GM21737 (cell line): Measurements from ENCODE around the gene SLC16A5.
A peak's percentile ranks its signal among the peaks of the same experiment; 100 is the strongest.
"Not testable (repeated sequence)": the region's sequence is repeated elsewhere in the genome, so short reads cannot be mapped to it uniquely, and the experiment has no call there.

Experiments used
- ATAC-seq: cut with Tn5 transposase; IDR thresholded peaks from one replicate; pipeline ENCODE4 v1.9.1; 2021; ENCODE audit warnings: mild to moderate bottlenecking, moderate library complexity; ENCODE audit not compliant: unreplicated experiment

The SLC16A5 gene

DNA sequence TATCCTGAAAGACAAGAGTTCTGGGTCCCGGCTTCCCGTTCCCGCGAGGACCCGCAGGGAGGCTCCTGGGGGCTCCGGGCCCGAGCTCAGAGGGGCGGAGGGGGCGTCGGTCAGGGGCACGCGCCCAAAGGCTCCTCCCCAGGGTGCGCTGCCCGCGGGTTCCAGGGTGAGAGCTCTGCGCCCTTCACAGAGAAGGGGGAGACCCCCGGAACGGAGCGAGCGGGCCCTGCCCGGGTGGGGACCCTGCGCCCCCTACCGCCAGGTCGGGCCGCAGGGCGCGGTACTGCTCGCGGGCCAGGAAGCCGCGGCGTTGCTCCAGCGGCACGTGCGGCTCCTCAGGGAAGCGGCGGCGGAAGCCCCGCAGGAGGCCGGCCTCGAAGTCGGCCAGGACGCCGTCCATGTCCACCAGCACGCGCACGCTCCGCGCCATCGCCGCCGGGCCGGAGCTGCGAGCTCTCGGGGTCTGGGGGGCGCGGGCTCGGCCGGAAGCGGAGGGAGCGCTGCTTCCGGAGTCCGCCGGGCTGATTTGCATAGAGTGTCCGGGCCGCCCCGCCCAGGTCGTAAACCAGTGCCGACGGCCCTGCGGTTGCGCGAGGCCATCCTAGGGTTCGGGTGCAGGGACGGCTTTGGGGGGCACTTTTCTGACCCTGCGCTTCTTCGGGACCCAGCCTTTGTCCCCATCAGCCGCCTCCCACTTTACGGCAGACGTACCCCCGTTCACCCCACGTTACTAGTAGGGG lies 43.7 kb downstream of the SLC16A5 start, which contains the start of gene NT5C:
NT5C (minus strand) TSS at position 465 of the 740 bp plus-strand sequence; CDS start at position 430, 35 bp downstream.
- peak; percentile 77 for ATAC-seq

DNA sequence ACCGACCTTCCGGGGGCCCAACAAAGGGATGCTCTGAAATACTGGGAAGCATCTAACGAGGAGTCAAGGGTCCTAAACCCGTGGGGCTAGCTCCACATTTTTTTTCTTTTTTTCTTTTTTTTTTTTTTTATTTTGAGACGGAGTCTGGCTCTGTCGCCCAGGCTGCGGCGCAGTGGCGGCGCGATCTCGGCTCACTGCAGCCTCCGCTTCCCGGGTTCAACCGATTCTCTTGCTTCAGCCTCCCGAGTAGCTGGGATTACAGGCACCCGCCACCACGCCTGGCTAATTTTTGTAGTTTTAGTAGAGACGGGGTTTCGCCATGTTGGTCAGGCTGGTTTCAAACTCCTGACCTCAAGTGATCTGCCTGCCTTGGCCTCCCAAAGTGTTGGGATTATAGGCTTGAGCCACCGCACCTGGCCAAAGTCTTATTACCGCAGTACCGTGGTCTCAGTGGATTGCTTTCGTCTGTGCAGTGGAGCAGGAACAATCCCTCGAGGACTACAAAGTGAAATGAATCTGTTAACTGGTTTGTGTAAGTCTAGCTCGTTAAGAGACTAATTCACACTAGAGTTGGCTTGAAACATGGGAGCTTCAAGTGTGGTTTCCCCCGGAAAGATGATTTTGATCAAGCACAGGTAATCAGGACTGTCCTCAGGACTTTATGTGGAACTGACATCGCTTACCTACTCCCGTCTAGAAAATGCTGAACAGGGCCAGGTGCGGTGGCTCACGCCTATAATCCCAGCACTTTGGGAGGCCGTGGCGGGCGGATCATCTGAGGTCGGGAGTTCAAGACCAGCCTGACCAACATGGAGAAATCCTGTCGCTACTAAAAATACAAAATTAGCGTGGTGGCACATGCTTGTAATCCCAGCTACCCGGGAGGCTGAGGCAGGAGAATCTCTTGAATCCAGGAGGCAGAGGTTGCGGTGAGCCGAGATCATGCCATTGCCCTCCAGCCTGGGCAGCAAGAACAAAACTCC lies 44.6 kb downstream of the SLC16A5 start:
- not testable (repeated sequence) for ATAC-seq

DNA sequence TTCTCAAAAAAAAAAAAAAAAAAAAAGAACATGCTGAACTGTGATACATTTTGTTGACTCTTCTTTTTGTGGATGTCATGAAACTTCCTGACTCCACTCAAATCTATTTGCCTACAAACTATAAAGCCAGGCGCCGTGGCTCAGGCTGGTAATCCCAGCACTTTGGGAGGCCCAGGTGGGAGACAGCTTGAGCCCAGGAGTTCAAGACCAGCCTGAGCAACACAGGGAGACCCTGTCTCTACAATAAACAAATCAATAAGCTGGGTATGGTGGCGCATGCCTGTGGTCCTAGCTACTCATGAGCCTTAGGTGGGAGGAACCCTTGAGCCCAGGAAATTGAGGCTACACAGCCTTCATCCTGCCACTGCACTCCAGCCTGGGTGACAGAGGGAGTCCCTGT lies 45.2 kb downstream of the SLC16A5 start:
- ATAC-seq = no peak

DNA sequence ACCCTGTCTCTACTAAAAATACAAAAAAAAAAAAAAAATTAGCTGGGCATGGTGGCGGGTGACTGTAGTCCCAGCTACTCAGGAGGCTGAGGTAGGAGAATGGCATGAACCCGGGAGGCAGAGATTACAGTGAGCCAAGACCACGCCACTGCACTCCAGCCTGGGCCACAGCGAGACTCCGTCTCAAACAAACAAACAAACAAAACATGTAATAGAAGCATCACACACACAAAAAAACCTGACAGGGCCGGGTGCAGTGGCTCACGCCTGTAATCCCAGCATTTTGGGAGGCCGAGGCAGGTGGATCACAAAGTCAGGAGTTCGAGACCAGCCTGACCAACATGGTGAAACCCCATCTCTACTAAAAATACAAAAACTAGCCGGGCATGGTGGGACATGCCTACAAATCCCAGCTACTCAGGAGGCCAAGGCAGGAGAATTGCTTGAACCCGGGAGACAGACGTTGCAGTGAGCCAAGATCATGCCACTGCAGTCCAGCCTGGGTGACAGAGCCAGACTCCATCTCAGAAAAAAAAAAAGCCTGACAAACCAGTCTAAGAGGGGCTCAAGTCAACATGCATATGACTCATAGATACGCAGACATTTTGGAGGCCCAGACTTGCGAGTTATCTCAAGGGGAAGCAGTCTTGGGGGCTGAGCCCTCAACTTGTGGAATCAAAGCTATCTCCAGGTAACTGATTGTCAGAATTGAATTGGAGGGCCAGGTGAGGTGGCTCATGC lies 46.0 kb downstream of the SLC16A5 start:
- not testable (repeated sequence) for ATAC-seq

DNA sequence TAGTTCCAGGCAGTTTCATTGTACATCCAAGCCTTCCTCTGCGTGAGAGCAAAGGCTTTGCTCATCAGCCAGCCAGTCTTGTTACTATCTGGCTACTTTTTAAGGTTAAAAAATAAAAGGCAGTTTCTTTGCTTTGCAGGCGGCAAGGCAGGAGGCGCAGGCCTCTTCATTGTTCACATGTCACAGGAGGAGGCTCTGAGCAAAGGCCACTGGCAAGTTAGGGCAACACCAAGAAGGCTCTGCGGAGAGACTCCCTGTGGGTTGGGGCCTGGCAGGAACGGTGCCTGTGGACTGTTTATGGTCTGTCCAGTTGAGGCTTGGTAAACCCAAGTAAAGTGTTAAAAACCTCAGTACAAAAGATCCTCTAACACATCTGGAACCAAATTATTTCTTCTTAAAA lies 47.7 kb downstream of the SLC16A5 start:
- no peak for ATAC-seq

DNA sequence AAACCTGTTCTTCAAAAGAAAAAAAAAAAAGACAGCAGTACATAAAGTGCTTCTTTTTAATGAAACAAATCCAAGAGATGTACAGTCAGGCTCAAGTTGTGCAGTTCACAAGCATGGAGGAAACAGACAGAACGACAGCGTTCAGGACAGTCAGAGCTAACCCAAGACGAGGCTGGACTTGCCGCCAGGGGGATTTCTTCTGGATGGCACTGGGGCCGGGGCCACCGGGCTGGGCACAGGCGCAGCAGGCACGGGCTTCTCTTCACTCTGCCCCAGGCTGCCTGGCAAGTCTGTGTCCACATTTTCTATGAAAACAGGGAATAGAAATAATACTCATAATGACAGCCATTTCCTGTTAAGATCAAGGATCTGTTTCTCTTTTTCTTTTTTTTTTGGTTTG lies 48.2 kb downstream of the SLC16A5 start:
- ATAC-seq = no peak

DNA sequence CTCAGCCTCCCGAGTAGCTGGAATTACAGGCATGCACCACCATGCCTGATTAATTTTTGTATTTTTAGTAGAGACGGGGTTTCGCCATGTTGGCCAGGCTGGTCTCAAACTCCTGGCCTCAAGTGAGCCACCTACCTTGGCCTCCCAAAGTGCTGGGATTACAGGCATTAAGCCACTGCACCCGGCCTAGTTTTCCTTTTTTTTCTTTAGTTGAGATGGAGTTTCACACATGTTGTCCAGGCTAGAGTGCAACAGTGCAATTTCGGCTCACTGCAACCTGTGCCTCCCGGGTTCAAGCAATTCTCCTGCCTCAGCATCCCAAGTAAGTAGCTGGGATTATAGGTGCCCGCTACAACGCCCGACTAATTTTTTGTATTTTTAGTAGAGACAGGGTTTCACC lies 50.0 kb downstream of the SLC16A5 start:
- not testable (repeated sequence) for ATAC-seq

DNA sequence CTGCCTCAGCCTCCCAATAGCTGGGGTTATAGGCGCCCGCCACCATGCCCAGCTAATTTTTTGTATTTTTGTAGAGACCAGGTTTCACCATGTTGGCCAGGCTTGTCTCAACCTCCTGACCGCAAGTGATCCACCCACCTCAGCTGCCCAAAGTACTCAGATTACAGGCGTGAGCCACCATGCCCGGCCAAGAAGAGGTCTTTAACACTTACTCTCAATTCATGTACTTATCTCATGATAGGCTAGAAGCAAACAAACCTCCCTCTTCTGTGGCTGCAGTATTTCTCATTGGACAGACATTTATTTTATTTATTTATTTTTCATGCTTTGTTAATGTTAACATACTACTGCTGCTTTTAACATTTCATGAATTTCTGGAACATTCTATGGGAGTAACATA lies 50.8 kb downstream of the SLC16A5 start:
- ATAC-seq = no peak

DNA sequence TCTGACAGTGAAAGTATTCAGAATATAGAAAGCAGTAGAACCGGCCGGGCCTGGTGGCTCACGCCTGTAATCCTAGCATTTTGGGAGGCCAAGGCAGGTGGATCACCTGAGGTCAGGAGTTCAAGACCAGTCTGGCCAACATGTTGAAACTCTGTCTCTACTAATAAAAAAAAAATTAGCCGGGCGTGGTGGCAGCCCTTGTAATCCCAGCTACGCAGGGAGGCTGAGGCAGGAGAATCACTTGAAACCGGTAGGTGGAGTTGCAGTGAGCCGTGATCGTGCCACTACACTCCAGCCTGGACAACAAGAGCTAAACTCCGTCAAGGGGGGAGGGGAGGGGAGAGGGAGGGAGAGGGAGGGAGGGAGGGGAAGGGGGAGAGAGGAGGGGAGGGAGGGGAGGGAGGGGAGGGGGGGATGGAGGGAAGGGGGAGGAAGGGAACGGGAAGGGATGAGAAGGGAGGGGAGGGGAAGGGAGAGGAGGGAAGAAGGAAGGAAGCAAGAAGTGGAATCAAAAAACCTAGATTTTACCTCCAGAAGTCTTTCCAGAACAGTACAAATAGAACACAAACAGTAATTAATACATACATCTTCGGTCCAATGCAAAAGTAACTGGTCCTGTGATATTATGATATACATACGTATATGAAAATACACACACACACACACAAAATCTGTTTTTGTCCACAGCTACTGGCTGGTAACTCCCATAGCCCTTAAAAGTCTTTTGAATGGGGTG lies 54.6 kb downstream of the SLC16A5 start:
- no peak for ATAC-seq

DNA sequence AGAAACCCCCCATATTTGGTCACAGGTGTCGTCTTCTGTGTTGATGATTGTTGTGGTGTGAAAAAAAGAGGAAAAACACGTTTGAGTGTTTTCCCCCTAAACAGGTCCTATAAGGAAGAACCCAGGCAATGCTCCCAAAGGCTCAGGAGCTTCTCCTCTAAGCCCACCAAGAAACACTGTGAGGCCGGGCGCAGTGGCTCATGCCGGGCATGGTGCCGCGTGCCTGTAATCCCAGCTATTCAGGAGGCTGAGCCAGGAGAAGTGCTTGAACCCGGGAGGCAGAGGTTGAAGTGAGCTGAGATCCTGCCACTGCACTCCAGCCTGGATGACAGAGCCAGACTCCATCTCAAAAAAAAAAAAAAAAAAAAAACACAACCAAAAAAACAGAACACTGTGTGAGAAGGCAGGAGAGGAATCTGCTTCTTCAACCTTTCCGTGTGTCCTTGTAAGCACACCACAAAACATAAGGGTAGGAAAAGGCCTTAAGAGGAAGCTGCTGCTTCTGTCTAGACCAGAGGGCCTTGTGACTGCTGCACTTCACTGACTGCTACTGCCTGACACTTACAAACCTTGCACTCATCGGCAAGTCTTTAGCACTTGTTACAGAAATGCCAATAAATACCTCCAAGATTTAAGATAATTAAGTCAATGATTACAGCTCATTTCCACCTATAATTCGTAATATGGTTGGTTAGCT lies 57.2 kb downstream of the SLC16A5 start:
- no peak for ATAC-seq

DNA sequence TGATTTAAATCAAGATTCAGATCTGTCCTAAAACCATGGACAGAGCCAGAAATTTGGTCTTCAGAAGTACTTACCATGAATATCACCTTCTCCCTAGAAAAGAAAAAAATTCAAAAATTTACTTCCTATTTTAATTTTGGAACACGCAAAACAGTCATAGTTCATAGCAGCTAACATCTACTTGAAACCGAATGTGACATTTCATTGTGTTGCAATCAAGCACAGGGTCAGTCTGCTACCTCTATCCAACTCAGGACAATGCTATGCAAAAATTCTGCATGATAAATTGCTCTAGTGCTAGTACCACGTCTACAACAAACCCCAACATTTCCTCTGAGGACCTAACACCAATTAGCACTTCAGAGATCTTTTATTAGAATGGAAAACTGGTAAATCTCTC lies 58.8 kb downstream of the SLC16A5 start:
- ATAC-seq = no peak

DNA sequence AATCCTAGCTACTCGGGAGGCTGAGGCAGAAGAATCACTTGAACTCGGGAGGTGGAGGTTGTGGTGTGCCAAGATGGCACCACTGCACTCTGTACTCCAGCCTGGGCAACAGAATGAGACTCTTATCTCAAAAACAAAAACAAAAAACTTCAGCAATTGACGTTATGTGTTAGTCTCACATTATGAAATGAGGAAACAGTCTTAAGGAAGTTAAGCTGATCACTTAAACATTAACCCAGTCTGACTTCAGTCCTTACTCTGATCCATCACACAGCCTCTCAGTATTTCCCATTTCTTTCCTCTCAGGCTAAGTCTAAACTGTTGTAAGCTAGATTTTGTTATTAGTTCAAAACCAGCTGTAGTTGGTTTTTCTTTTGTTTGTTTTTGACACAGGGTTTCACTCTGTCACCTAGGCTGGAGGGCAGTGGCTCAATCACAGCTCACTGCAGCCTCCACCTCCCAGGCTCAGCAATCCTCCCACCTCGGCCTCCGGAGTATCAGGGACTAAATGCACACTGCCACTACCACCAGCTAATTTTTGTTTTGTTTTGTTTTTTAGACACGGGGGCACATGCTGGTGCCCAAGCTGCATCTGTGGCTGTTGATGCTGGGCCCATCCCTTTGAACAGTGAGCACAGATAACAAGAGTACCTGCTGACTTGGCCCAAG lies 60.3 kb downstream of the SLC16A5 start:
- ATAC-seq = no peak

DNA sequence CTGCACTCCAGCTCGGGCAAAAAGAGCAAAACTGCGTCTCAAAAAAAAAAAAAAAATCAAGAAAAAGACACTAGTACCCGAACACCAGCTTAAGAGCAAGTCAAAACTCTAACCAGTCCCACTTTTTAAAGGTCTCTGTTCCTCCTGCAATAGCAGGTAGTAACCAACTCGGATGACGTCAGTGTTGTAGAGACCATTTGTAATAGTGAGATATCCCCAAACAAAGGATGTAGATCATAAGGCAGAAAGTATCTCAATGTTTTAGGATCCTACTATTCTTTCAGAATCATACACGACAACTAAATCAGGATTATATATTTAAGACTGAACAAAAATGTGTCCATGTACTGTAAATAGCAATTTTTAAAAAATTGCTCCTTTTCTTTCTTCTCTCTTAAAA lies 64.2 kb downstream of the SLC16A5 start:
- ATAC-seq = no peak

DNA sequence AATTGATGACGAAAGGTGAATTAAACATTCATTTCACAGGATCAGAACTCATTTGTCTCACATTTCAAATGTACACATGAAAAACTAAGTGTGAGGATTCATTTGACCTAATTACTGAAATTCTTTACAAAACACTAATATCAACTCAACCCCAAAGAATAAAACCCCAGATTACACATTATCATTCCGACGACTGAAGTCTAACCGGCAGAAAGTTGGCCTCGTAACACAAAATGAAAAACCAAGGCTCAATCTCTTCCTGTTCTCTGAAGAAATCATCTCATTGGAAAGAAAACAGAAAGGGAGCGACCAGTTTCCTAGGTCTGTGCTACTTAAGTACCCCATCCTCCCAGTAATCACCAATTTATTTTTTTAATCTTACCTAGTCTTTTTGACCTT lies 64.8 kb downstream of the SLC16A5 start:
- ATAC-seq = no peak

DNA sequence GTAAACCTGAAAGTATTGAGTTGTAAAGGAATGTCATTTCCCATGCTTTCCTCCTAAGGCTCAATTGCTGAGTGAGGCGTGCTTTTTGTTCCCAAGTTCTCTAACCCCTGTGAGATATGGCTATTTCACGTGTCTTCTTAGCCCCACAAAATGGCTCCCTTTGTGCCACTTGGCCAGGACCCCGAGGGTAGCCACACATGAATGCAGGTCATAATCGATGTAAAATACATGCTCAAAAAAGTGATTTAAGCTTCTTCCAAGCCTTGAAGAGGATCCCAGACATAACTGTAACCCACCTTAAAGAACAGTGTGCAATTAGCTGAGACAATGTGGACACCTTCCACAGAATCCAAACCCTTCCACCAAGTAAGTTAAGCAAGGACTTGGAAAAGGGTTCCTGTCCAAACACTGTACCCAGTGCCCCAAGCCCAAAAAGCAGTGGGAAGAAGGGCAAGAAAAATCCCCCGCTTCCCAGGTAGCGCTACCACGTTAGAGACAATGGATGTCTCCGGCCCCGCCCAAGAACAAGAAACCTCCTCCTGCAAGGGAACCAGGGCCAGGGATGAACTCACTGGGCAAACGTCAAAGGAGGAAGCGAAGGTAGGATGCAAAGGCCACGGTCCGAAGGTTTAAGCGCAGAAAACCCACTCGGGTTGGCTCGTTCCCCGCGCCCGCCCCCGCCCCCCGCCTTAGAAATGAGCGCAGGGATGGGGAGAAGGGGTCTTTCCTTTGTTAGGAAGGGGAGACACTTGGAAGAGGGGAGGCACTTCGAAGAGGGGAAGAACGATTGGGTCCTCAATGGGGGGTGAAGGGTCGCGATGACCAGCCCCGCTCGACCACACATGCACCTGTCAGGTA lies 65.4 kb downstream of the SLC16A5 start:
- no peak for ATAC-seq

DNA sequence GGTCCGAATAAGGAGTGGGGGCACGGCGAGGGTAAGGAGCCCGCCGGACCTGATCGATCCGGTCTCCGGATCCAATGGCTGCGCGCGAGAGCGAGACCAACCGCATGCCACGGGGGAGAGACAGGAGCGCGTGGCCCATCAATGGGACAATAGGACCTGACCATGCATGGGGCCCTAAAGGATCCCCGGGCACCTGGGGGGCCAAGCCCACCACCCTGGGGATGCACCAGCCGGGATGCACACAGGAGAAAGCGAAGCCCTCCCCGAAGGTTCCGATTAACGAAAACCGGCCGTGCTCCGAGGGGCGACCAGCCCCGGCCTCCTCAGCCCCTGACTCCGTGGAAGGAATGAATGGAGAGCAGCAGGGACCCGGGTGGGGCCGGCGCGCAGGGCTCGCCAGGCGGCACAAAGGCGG lies 66.0 kb downstream of the SLC16A5 start:
- ATAC-seq = peak; percentile 4

DNA sequence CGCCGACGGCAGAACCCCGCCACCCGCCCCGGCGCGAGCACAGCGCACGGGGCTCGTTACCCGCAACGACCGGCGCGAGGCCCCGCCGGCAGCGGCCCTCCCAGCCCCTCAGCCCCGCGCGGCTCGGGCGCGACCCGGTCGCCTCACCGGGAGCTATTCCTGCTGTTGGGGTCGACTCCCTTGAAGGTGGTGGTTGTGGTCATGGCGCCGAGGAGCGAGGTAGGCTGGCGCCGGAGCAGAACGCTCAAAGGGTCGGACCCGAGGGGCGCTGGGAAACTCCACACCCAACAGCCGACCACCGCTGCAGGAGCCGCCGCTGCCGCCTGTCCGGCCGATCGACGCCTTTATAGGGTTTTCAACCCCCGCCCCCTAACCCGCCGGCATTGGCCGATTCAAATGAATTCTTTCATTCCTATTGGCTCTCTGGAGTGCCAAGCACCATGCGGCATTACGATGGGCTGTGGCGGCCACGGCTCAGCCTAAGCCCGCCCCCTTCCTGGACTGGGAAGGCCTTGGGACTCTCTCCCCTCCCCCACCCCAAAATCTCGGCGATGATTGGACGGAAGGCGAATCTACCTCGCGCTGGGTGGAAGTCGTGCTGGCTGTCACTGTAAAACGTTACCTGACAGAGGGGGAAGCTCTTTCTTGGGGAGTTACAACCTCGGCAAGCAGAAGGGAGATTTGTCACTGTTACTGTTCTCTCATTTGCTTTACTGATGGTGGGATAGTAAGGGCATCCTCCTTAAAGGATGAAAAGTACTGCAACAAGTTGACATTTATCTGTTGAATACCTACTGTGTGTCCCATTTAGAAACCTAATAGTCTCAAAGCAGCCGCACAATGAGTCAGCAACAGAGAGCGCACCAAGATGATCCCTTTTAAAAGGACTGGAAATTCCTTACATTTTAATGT lies 66.7 kb downstream of the SLC16A5 start, which contains the start of gene JPT1:
JPT1 (minus strand) TSS at position 318 of the 912 bp plus-strand sequence; CDS start at position 203, 115 bp downstream.
- ATAC-seq = peak; percentile 89
